K562 (cell line): Measurements from ENCODE around the gene KMT2A. TPM values are rescaled to one million over a fixed set of nuclear protein-coding genes. Genes with fewer than 3 reads are reported as not detected.

Source experiments
- ARID2 ChIP-seq: fragments of 450-650 bp; IDR thresholded peaks from 2 replicates; pipeline ENCODE4 v1.6.1; 2017; ENCODE audit warnings: antibody characterized with exemption, mild to moderate bottlenecking
- BHLHE40 ChIP-seq: IDR thresholded peaks from 2 replicates; pipeline ENCODE4 v1.6.1; 2011; ENCODE audit warnings: low read length, improper control_type of control experiment
- FOXK2 ChIP-seq, 2 experiments: fragments of 450-650 bp; IDR thresholded peaks in 1 of 2; conservative IDR thresholded peaks in 1 of 2; 2 replicates each; pipeline ENCODE4 v1.6.1; 2016; ENCODE audit warnings: low read depth in 2 of 2, mild to moderate bottlenecking in 1 of 2
- NELFE ChIP-seq: IDR thresholded peaks from 2 replicates; pipeline ENCODE4 v1.6.1; 2011; ENCODE audit warnings: mild to moderate bottlenecking; ENCODE audit not compliant: insufficient read depth, insufficient read length
- NONO ChIP-seq, 2 experiments: fragments of 200-400 bp in 1 of 2; fragments of 450-650 bp in 1 of 2; formaldehyde crosslinking in 1 of 2; IDR thresholded peaks; 2 replicates each; pipeline ENCODE4 v1.6.1; 2017; ENCODE audit warnings: low read depth in 2 of 2, mild to moderate bottlenecking in 2 of 2, moderate library complexity in 2 of 2, low read length in 1 of 2
- PHF21A ChIP-seq: fragments of 450-650 bp; IDR thresholded peaks from 2 replicates; pipeline ENCODE4 v1.6.1; 2017; ENCODE audit warnings: low read depth, borderline replicate concordance
- PTRF ChIP-seq: fragments of 450-650 bp; IDR thresholded peaks from 2 replicates; pipeline ENCODE4 v1.6.1; 2016; ENCODE audit warnings: mild to moderate bottlenecking, missing genetic modification characterization, missing compliant biosample characterization
- TAF15 ChIP-seq: fragments of 200-400 bp; formaldehyde crosslinking; IDR thresholded peaks from 2 replicates; pipeline ENCODE4 v1.6.1; 2017; ENCODE audit warnings: mild to moderate bottlenecking, low read depth, low read length, moderate library complexity
- TGIF2 ChIP-seq: sonication (generic); formaldehyde crosslinking; IDR thresholded peaks from 2 replicates; pipeline ENCODE4 v1.8.1; 2022; ENCODE audit warnings: mild to moderate bottlenecking, missing genetic modification reagents, moderate library complexity
- ZFX ChIP-seq: sonication (generic); formaldehyde crosslinking; IDR thresholded peaks from 2 replicates; pipeline ENCODE4 v1.8.0; 2022; ENCODE audit warnings: mild to moderate bottlenecking, missing genetic modification reagents, moderate library complexity
- polyA plus RNA-seq, 8 experiments: library from polyadenylated mRNA; depleted of rRNA in 4 of 8; stranded (reverse) in 5 of 8; unstranded in 3 of 8; fragments of >200 nt; fragmentation: Nextera tagmentation in 2 of 8; fragmentation: Illumina TruSeq in 1 of 8; extraction: Ambion mirVana in 2 of 8; extraction: Trizol in 1 of 8; gene quantifications; 2 replicates each; pipeline versions ENCODE4 v1.2.1 to v1.2.3, GENCODE V29; 2011 to 2014; ENCODE audit warnings: inconsistent platforms in 1 of 8, missing spikeins in 1 of 8
- total RNA-seq, 7 experiments: library from RNA; depleted of rRNA in 6 of 7; stranded (reverse); fragments of >200 nt in 6 of 7; fragmentation: Illumina TruSeq in 2 of 7; extraction: Trizol in 2 of 7; gene quantifications; 2 replicates each; pipeline versions ENCODE4 v1.2.1 to v1.2.3, GENCODE V29; 2011 to 2021; ENCODE audit warnings: low replicate concordance in 1 of 7
- TF ChIP-seq, protein P1 (sequence below): fragments of 200-600 bp; sonication (generic); IDR thresholded peaks from one replicate; pipeline ENCODE4 v1.6.1; 2012; ENCODE audit warnings: mild to moderate bottlenecking, low read depth, low read length, inconsistent platforms
- TF ChIP-seq, protein P2 (sequence below): fragments of 250-450 bp; sonication (Bioruptor Pico); IDR thresholded peaks from 2 replicates; pipeline ENCODE4 v1.5.0; 2020; ENCODE audit warnings: mild to moderate bottlenecking, borderline replicate concordance
- TF ChIP-seq, protein P3 (sequence below): conservative IDR thresholded peaks from 2 replicates; pipeline ENCODE4 v1.6.1; 2011; ENCODE audit warnings: low read depth, mild to moderate bottlenecking, low read length; ENCODE audit not compliant: control insufficient read depth

KMT2A gene
- total and polyA plus RNA-seq, 9 of the 15 experiments (the other 6 are each of a cell fraction or from before 2014, with no cell fraction given) = 9.6 to 59.9 (median 32.6) TPM

DNA sequence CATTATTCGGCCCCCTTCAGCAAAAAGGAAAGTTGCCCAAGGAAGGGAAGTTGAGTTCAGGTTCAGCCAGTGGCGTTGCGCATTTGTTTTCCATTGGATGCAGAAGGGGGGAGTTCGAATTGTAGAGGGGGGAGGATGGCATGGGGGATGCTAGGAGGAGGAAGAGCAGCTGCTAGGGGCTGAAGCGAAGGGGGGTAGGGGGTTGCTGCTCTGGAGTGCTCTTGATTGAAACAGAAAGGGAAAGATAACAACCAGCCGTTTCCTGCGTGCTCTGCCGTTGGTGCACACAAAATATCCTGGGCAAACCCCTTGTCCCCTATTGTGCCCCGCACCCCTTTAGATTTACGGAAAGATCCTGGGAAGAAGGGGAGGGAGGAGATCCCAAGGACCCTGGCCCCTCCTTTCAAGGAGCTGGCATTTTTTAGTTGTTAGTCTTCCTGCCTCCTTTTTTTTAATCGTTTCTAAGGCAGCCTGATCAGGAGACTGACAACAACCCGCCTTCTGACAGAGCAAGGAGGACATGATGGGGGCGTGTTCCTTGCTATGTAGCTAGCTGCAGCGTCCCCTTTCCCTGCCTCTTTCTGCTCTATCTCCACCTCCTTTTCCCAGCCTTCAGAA is 2.1 kb downstream of the KMT2A start (continued):
- TF ChIP-seq, protein P1, sequence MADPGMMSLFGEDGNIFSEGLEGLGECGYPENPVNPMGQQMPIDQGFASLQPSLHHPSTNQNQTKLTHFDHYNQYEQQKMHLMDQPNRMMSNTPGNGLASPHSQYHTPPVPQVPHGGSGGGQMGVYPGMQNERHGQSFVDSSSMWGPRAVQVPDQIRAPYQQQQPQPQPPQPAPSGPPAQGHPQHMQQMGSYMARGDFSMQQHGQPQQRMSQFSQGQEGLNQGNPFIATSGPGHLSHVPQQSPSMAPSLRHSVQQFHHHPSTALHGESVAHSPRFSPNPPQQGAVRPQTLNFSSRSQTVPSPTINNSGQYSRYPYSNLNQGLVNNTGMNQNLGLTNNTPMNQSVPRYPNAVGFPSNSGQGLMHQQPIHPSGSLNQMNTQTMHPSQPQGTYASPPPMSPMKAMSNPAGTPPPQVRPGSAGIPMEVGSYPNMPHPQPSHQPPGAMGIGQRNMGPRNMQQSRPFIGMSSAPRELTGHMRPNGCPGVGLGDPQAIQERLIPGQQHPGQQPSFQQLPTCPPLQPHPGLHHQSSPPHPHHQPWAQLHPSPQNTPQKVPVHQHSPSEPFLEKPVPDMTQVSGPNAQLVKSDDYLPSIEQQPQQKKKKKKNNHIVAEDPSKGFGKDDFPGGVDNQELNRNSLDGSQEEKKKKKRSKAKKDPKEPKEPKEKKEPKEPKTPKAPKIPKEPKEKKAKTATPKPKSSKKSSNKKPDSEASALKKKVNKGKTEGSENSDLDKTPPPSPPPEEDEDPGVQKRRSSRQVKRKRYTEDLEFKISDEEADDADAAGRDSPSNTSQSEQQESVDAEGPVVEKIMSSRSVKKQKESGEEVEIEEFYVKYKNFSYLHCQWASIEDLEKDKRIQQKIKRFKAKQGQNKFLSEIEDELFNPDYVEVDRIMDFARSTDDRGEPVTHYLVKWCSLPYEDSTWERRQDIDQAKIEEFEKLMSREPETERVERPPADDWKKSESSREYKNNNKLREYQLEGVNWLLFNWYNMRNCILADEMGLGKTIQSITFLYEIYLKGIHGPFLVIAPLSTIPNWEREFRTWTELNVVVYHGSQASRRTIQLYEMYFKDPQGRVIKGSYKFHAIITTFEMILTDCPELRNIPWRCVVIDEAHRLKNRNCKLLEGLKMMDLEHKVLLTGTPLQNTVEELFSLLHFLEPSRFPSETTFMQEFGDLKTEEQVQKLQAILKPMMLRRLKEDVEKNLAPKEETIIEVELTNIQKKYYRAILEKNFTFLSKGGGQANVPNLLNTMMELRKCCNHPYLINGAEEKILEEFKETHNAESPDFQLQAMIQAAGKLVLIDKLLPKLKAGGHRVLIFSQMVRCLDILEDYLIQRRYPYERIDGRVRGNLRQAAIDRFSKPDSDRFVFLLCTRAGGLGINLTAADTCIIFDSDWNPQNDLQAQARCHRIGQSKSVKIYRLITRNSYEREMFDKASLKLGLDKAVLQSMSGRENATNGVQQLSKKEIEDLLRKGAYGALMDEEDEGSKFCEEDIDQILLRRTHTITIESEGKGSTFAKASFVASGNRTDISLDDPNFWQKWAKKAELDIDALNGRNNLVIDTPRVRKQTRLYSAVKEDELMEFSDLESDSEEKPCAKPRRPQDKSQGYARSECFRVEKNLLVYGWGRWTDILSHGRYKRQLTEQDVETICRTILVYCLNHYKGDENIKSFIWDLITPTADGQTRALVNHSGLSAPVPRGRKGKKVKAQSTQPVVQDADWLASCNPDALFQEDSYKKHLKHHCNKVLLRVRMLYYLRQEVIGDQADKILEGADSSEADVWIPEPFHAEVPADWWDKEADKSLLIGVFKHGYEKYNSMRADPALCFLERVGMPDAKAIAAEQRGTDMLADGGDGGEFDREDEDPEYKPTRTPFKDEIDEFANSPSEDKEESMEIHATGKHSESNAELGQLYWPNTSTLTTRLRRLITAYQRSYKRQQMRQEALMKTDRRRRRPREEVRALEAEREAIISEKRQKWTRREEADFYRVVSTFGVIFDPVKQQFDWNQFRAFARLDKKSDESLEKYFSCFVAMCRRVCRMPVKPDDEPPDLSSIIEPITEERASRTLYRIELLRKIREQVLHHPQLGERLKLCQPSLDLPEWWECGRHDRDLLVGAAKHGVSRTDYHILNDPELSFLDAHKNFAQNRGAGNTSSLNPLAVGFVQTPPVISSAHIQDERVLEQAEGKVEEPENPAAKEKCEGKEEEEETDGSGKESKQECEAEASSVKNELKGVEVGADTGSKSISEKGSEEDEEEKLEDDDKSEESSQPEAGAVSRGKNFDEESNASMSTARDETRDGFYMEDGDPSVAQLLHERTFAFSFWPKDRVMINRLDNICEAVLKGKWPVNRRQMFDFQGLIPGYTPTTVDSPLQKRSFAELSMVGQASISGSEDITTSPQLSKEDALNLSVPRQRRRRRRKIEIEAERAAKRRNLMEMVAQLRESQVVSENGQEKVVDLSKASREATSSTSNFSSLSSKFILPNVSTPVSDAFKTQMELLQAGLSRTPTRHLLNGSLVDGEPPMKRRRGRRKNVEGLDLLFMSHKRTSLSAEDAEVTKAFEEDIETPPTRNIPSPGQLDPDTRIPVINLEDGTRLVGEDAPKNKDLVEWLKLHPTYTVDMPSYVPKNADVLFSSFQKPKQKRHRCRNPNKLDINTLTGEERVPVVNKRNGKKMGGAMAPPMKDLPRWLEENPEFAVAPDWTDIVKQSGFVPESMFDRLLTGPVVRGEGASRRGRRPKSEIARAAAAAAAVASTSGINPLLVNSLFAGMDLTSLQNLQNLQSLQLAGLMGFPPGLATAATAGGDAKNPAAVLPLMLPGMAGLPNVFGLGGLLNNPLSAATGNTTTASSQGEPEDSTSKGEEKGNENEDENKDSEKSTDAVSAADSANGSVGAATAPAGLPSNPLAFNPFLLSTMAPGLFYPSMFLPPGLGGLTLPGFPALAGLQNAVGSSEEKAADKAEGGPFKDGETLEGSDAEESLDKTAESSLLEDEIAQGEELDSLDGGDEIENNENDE = no peak
- TF ChIP-seq ARID2 (no peak), ZFX (CRISPR knock-in tag) (no peak), NELFE (no peak), PTRF (tag) (no peak), NONO (IDR thresholded peaks at IDR 0.05; ENCODE audit: low read depth in 2 of 2, low read length in 1 of 2) (no peak), FOXK2 (conservative IDR thresholded peaks at IDR 0.05 in 1 of 2, IDR thresholded peaks at IDR 0.05 in 1 of 2; ENCODE audit: low read depth in 2 of 2) (peak; percentile 71 to 77; a peak in 3 of 4 replicates), TAF15 (no peak), TGIF2 (no peak), BHLHE40 (no peak), PHF21A (no peak)
- TF ChIP-seq, protein P2, sequence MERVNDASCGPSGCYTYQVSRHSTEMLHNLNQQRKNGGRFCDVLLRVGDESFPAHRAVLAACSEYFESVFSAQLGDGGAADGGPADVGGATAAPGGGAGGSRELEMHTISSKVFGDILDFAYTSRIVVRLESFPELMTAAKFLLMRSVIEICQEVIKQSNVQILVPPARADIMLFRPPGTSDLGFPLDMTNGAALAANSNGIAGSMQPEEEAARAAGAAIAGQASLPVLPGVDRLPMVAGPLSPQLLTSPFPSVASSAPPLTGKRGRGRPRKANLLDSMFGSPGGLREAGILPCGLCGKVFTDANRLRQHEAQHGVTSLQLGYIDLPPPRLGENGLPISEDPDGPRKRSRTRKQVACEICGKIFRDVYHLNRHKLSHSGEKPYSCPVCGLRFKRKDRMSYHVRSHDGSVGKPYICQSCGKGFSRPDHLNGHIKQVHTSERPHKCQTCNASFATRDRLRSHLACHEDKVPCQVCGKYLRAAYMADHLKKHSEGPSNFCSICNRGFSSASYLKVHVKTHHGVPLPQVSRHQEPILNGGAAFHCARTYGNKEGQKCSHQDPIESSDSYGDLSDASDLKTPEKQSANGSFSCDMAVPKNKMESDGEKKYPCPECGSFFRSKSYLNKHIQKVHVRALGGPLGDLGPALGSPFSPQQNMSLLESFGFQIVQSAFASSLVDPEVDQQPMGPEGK (CRISPR knock-in tag) = no peak
- TF ChIP-seq, protein P3, sequence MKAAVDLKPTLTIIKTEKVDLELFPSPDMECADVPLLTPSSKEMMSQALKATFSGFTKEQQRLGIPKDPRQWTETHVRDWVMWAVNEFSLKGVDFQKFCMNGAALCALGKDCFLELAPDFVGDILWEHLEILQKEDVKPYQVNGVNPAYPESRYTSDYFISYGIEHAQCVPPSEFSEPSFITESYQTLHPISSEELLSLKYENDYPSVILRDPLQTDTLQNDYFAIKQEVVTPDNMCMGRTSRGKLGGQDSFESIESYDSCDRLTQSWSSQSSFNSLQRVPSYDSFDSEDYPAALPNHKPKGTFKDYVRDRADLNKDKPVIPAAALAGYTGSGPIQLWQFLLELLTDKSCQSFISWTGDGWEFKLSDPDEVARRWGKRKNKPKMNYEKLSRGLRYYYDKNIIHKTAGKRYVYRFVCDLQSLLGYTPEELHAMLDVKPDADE = peak; percentile 37; the same call in 1 of the 2 replicates
